Measurements from ENCODE around the gene SYVN1.
A peak's percentile ranks its signal among the peaks of the same experiment; 100 is the strongest.

Gene SYVN1

DNA sequence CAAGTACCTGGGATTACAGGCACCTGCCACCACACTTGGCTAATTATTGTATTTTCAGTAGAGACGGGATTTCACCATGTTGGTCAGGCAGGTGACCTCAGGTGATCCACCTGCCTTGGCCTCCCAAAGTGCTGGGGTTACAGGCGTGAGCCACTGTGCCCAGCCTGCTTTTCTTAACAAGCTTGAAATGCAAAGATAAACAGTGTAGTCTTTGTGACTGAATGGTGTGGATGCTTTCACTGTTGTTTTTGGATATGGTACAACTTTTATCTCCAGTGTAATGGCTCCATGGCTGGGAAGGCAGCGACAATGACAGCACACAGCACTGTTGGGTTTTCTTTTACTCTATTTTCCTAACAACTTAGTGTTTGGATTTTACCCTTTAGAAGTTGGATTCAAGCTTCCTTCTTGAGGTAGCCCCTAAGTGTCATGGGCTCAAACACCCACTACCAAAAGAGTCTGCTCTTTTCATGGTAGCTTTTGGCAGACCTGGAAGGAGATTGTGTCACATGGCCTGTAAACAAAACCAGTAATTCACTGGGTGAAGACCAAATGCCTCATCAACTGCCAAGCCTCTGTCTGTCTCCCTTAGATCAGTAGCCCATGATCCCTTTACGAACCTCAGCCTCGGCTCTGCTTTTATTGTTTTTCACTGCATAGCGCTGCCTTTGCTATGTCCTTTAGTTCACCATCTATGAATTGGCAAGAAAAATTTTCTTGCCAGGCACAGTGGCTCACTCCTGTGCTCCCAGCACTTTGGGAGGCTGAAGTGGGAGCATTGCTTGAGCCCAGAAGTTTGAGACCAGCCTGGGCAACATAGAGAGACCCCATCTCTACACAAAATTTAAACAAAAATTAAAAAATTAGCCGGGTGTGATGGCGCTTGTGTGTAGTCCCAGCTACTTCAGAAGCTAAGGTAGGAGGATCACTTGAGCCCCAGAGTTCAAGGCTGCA lies 31.9 kb downstream of the SYVN1 start (continued):
- TF ChIP-seq ZBTB20 (tag by site-specific recombination; IDR thresholded peaks at IDR 0.05) (peak; percentile 48; the same call in 1 of the 2 replicates), SP3 (tag by site-specific recombination; IDR thresholded peaks at IDR 0.05) (0 out of 2 replicates have a peak, but pooled peaks have one; percentile 13), ZNF624 (tag by site-specific recombination; IDR thresholded peaks at IDR 0.05) (no peak), ZSCAN16 (tag by site-specific recombination; IDR thresholded peaks at IDR 0.05) (no peak), ZNF843 (tag by site-specific recombination; IDR thresholded peaks at IDR 0.05) (peak; percentile 63), ZNF157 (tag by site-specific recombination; IDR thresholded peaks at IDR 0.05) (no peak), ZNF2 (tag by site-specific recombination; IDR thresholded peaks at IDR 0.05) (0 out of 2 replicates have a peak, but pooled peaks have one; percentile 46)
- TF ChIP-seq, protein P1, sequence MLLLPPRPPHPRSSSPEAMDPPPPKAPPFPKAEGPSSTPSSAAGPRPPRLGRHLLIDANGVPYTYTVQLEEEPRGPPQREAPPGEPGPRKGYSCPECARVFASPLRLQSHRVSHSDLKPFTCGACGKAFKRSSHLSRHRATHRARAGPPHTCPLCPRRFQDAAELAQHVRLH (tag by site-specific recombination; IDR thresholded peaks at IDR 0.05), result peak; percentile 60; the same call in 1 of the 2 replicates
- TF ChIP-seq, protein P2, sequence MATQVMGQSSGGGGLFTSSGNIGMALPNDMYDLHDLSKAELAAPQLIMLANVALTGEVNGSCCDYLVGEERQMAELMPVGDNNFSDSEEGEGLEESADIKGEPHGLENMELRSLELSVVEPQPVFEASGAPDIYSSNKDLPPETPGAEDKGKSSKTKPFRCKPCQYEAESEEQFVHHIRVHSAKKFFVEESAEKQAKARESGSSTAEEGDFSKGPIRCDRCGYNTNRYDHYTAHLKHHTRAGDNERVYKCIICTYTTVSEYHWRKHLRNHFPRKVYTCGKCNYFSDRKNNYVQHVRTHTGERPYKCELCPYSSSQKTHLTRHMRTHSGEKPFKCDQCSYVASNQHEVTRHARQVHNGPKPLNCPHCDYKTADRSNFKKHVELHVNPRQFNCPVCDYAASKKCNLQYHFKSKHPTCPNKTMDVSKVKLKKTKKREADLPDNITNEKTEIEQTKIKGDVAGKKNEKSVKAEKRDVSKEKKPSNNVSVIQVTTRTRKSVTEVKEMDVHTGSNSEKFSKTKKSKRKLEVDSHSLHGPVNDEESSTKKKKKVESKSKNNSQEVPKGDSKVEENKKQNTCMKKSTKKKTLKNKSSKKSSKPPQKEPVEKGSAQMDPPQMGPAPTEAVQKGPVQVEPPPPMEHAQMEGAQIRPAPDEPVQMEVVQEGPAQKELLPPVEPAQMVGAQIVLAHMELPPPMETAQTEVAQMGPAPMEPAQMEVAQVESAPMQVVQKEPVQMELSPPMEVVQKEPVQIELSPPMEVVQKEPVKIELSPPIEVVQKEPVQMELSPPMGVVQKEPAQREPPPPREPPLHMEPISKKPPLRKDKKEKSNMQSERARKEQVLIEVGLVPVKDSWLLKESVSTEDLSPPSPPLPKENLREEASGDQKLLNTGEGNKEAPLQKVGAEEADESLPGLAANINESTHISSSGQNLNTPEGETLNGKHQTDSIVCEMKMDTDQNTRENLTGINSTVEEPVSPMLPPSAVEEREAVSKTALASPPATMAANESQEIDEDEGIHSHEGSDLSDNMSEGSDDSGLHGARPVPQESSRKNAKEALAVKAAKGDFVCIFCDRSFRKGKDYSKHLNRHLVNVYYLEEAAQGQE (tag by site-specific recombination; IDR thresholded peaks at IDR 0.05), result no peak

DNA sequence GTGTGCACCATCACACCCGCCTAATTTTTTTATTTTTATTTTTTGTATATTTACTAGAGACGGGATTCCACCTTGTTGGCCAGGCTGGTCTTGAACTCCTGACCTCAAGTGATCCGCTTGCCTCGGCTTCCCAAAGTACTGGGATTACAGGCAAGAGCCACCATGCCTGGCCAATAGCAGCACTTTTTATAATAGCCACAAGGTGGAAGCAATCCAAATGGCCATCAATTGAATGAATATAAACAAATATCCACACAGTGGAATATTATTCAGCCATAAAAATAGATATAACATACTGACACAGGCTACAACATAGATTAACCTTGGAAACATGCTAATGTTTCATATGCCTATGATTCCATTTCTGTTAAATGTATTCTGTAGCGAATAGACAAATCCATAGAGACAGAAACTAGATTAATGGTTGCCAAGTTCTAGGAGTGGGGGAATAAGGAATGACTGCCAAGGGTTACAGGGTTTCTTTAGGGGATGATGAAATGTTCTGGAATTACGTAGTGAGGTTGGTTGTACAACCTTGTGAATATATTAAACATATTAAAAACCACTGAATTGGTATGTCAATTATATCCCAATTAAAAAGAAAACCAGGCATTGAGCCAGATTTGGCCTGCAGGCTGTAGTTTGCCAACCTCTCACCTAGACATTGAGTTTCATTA lies 33.5 kb downstream of the SYVN1 start:
- Histone ChIP-seq H3K4me1 (ENCODE audit: control insufficient read depth, insufficient read depth, low read length) (peaks cover 23% of the 10 kb centered on the region), H3K9me3 (ENCODE audit: control insufficient read depth, insufficient read depth, low read depth, low read length) (no peaks in the 10 kb centered on the region), H3K27ac (ENCODE audit: extremely low read depth, low read depth, low read length) (no peak overlapping the region), H3K36me3 (ENCODE audit: control insufficient read depth in 2 of 2, insufficient read depth in 1 of 2, low read length in 2 of 2) (peaks cover 0 to 14% of the 10 kb centered on the region in 2 experiments; a peak in 2 of 3 replicates), H3K4me3 (ENCODE audit: low read depth, low read length) (no peak overlapping the region)
- ChIA-PET POLR2A (interaction anchor here (1.2 to 4.1 kb wide), 3 partner anchors 11 to 18 kb away, joined by 3 to 12 read pairs (median 3); partner anchors contain the start of genes CDCA5, TM7SF2 and ZFPL1), CTCF (interaction anchor here (8.8 kb wide), 1 partner anchor 11 kb away, joined by 110 read pairs; the partner anchor contains the start of gene TM7SF2)
- TF ChIP-seq, protein P3, sequence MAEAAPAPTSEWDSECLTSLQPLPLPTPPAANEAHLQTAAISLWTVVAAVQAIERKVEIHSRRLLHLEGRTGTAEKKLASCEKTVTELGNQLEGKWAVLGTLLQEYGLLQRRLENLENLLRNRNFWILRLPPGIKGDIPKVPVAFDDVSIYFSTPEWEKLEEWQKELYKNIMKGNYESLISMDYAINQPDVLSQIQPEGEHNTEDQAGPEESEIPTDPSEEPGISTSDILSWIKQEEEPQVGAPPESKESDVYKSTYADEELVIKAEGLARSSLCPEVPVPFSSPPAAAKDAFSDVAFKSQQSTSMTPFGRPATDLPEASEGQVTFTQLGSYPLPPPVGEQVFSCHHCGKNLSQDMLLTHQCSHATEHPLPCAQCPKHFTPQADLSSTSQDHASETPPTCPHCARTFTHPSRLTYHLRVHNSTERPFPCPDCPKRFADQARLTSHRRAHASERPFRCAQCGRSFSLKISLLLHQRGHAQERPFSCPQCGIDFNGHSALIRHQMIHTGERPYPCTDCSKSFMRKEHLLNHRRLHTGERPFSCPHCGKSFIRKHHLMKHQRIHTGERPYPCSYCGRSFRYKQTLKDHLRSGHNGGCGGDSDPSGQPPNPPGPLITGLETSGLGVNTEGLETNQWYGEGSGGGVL (tag by site-specific recombination; IDR thresholded peaks at IDR 0.05), result 0 out of 2 replicates have a peak, but pooled peaks have one; percentile 19
- TF ChIP-seq, protein P4, sequence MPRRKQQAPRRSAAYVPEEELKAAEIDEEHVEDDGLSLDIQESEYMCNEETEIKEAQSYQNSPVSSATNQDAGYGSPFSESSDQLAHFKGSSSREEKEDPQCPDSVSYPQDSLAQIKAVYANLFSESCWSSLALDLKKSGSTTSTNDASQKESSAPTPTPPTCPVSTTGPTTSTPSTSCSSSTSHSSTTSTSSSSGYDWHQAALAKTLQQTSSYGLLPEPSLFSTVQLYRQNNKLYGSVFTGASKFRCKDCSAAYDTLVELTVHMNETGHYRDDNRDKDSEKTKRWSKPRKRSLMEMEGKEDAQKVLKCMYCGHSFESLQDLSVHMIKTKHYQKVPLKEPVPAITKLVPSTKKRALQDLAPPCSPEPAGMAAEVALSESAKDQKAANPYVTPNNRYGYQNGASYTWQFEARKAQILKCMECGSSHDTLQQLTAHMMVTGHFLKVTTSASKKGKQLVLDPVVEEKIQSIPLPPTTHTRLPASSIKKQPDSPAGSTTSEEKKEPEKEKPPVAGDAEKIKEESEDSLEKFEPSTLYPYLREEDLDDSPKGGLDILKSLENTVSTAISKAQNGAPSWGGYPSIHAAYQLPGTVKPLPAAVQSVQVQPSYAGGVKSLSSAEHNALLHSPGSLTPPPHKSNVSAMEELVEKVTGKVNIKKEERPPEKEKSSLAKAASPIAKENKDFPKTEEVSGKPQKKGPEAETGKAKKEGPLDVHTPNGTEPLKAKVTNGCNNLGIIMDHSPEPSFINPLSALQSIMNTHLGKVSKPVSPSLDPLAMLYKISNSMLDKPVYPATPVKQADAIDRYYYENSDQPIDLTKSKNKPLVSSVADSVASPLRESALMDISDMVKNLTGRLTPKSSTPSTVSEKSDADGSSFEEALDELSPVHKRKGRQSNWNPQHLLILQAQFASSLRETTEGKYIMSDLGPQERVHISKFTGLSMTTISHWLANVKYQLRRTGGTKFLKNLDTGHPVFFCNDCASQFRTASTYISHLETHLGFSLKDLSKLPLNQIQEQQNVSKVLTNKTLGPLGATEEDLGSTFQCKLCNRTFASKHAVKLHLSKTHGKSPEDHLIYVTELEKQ (tag by site-specific recombination; IDR thresholded peaks at IDR 0.05; ENCODE audit: borderline replicate concordance), result no peak
- TF ChIP-seq ZNF311 (tag by site-specific recombination; IDR thresholded peaks at IDR 0.05; ENCODE audit: borderline replicate concordance), result no peak
- no peak for TF ChIP-seq ZNF157 (tag by site-specific recombination; IDR thresholded peaks at IDR 0.05)
- TF ChIP-seq OVOL3 (tag by site-specific recombination; IDR thresholded peaks at IDR 0.05), result no peak
- no peak for TF ChIP-seq SP7 (tag by site-specific recombination; IDR thresholded peaks at IDR 0.05)
- no peak for TF ChIP-seq MEIS1 (CRISPR knock-in tag; IDR thresholded peaks at IDR 0.05; ENCODE audit: borderline replicate concordance)
- no peak for TF ChIP-seq WT1 (tag by site-specific recombination; IDR thresholded peaks at IDR 0.05)
- TF ChIP-seq ZNF146 (tag by site-specific recombination; IDR thresholded peaks at IDR 0.05), result peak; percentile 59
- TF ChIP-seq, protein P5, sequence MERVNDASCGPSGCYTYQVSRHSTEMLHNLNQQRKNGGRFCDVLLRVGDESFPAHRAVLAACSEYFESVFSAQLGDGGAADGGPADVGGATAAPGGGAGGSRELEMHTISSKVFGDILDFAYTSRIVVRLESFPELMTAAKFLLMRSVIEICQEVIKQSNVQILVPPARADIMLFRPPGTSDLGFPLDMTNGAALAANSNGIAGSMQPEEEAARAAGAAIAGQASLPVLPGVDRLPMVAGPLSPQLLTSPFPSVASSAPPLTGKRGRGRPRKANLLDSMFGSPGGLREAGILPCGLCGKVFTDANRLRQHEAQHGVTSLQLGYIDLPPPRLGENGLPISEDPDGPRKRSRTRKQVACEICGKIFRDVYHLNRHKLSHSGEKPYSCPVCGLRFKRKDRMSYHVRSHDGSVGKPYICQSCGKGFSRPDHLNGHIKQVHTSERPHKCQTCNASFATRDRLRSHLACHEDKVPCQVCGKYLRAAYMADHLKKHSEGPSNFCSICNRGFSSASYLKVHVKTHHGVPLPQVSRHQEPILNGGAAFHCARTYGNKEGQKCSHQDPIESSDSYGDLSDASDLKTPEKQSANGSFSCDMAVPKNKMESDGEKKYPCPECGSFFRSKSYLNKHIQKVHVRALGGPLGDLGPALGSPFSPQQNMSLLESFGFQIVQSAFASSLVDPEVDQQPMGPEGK (tag by site-specific recombination; IDR thresholded peaks at IDR 0.05), result no peak
- TF ChIP-seq, protein P6, sequence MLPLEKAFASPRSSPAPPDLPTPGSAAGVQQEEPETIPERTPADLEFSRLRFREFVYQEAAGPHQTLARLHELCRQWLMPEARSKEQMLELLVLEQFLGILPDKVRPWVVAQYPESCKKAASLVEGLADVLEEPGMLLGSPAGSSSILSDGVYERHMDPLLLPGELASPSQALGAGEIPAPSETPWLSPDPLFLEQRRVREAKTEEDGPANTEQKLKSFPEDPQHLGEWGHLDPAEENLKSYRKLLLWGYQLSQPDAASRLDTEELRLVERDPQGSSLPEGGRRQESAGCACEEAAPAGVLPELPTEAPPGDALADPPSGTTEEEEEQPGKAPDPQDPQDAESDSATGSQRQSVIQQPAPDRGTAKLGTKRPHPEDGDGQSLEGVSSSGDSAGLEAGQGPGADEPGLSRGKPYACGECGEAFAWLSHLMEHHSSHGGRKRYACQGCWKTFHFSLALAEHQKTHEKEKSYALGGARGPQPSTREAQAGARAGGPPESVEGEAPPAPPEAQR (tag by site-specific recombination; IDR thresholded peaks at IDR 0.05), result no peak

All from HEK293 (cell line).